Prostate gland (tissue), 2 donors: Measurements from ENCODE around the gene THBS2. TPM values are rescaled to one million over a fixed set of nuclear protein-coding genes. Genes with fewer than 3 reads are reported as not detected.

Source experiments
- DNase-seq: peaks from one replicate; pipeline ENCODE4 v3.0.0-alpha.2; 2019; ENCODE audit warnings: low spot score
- H3K27ac ChIP-seq, 2 donors: fragments of 200-600 bp; sonication (generic); 2 replicates each; pipeline ENCODE4 v1.5.1; 2017 to 2019
- H3K27me3 ChIP-seq: fragments of 200-600 bp; sonication (generic); replicated peaks from 2 replicates; pipeline ENCODE4 v1.5.1; 2019; ENCODE audit not compliant: insufficient read depth
- H3K36me3 ChIP-seq, 2 donors: fragments of 200-600 bp; sonication (generic); 1 replicate in 1 of 2; 2 replicates in 1 of 2; pipeline versions ENCODE4 v1.5.1 to v1.8.1; 2017 to 2019
- H3K4me1 ChIP-seq: fragments of 200-600 bp; sonication (generic); replicated peaks from 2 replicates; pipeline ENCODE4 v1.5.1; 2019
- H3K4me3 ChIP-seq, 2 donors: fragments of 200-600 bp; sonication (generic); 2 replicates each; pipeline ENCODE4 v1.5.1; 2017 to 2019
- H3K9me3 ChIP-seq: fragments of 200-600 bp; sonication (generic); 2 replicates; pipeline ENCODE4 v1.5.1; 2017
- POLR2A ChIP-seq: fragments of 450-650 bp; IDR thresholded peaks from one replicate; pipeline ENCODE4 v1.6.1; 2016; ENCODE audit warnings: antibody characterized with exemption, mild to moderate bottlenecking
- POLR2AphosphoS5 ChIP-seq: sonication (generic); formaldehyde crosslinking; IDR thresholded peaks from one replicate; pipeline ENCODE4 v1.6.1; 2017; ENCODE audit warnings: antibody characterized with exemption
- WGBS: methylation state at CpG from one replicate; pipeline ENCODE4 v1.1.5; 2018; 5-methylcytosine and 5-hydroxymethylcytosine counted together
- intact Hi-C: fragments of 100-400 bp; cut with DNase I; formaldehyde crosslinking; loops from one replicate; pipeline ENCODE4 v1.14.2; 2022
- total RNA-seq, 2 donors: library from RNA; depleted of rRNA; stranded (reverse); fragments of >200 nt; gene quantifications; one replicate each; pipeline ENCODE4 v1.1.0, GENCODE V29; 2016
- TF ChIP-seq, protein P1 (sequence below), 4 experiments: fragments of 200-600 bp in 2 of 4; fragments of 450-650 bp in 2 of 4; sonication (generic) in 2 of 4; IDR thresholded peaks; 1 replicate in 3 of 4; 2 replicates in 1 of 4; pipeline ENCODE4 v1.5.1; 2016 to 2019; ENCODE audit warnings: antibody characterized with exemption in 4 of 4, mild to moderate bottlenecking in 2 of 4, moderate library complexity in 2 of 4

THBS2 gene
- total RNA-seq, 2 donors from 2014 or later, result 3.3 to 10.9 TPM

DNA sequence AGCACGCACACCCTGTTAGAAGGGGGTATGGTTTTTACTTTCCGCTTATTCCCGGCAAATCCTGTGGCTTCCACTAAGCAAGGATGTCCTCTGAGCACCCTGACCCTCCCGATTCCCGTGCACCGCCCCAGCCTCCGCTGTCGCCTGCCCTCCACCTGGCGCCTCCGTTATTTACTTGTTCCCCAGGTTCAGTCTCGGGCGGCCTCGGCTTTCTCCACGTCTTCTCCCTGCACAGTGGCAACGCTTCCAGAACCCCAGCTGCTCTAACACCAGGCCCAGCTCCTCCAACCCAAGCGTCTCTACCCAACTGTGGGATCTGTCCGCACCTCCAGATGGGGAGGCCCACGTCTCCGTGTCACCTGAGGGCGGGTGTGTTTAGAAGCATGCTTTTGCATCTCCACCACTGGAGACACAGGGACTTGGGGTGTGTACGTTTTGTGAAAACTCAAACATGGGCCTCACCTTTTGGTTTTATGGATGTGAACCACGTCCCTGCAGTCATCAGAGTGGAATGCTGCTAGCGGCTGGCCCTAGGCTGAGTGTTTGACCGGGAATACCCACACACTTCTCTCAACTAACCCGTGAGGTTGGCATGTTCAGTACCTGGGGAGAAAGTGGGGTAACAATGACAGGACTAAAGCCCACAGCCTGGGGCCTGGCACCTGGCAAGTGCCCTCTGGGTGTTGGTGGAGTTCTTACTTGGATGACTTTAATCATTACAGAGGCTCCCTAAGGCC is 79.9 kb downstream of the THBS2 start:
- Histone ChIP-seq H3K27ac (no peak overlapping the region), H3K4me3 (no peak overlapping the region), H3K4me1 (no peaks in the 10 kb centered on the region), H3K27me3 (no peaks in the 10 kb centered on the region), H3K36me3 (no peaks in the 10 kb centered on the region), H3K9me3 (no peaks in the 10 kb centered on the region)
- intact Hi-C loops, result no loop called here
- TF ChIP-seq, protein P1, sequence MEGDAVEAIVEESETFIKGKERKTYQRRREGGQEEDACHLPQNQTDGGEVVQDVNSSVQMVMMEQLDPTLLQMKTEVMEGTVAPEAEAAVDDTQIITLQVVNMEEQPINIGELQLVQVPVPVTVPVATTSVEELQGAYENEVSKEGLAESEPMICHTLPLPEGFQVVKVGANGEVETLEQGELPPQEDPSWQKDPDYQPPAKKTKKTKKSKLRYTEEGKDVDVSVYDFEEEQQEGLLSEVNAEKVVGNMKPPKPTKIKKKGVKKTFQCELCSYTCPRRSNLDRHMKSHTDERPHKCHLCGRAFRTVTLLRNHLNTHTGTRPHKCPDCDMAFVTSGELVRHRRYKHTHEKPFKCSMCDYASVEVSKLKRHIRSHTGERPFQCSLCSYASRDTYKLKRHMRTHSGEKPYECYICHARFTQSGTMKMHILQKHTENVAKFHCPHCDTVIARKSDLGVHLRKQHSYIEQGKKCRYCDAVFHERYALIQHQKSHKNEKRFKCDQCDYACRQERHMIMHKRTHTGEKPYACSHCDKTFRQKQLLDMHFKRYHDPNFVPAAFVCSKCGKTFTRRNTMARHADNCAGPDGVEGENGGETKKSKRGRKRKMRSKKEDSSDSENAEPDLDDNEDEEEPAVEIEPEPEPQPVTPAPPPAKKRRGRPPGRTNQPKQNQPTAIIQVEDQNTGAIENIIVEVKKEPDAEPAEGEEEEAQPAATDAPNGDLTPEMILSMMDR (IDR thresholded peaks at IDR 0.05), result no peak
- no peak for TF ChIP-seq POLR2A
- TF ChIP-seq POLR2AphosphoS5, result no peak
- no peak for DNase-seq
- WGBS, result 91% methylated on average over 25 of the region's 25 CpGs

DNA sequence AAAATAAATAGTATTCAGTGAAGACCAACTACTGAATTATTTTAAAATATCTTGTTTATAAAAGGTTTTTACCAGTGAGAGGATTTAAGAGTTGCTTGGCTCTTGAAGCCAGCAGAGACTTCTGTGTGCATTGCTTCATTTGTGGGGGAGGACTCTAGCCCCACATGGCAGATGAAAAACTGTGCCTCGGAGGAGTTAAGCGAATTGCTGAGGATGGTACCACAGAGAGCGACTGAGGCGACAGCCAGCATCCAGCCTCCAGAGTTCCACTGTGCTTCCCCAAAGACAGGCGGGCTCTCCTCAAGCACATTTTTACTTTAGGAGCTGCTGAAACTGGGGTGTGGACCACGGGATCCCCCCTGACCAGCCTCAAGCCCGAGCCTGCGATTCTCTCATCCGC is 80.7 kb downstream of the THBS2 start:
- intact Hi-C loops, result no loop called here
- no peaks in the 10 kb centered on the region for H3K27me3 ChIP-seq
- H3K9me3 ChIP-seq, result no peaks in the 10 kb centered on the region
- TF ChIP-seq, protein P1 (IDR thresholded peaks at IDR 0.05), result no peak
- no peak for TF ChIP-seq POLR2A
- TF ChIP-seq POLR2AphosphoS5, result no peak
- H3K36me3 ChIP-seq, result no peaks in the 10 kb centered on the region
- no peak for DNase-seq
- no peak overlapping the region for H3K4me3 ChIP-seq
- no peaks in the 10 kb centered on the region for H3K4me1 ChIP-seq
- 89% methylated on average over 9 of the region's 9 CpGs for WGBS
- no peak overlapping the region for H3K27ac ChIP-seq

DNA sequence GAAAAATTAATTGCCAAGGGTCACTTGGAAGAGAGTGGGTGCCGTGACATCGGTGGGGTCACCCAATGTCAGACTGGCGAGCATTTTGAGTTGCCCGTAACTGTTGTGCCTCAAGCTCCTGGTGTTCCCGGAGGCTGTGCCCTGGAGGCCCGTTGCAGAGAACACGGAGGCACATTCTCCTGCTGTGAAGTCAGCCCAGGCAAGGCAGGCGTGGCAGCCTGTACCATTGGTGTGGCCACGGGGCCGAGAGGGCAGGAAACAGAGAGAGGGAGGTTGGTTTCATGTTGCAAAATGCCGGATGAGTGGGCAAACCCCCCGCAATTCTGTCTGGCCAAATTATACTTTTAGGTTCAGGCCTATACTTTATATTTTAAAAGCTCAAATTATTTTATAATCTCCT is 81.2 kb downstream of the THBS2 start:
- Histone ChIP-seq H3K27ac (no peak overlapping the region), H3K4me1 (no peaks in the 10 kb centered on the region), H3K36me3 (no peaks in the 10 kb centered on the region), H3K27me3 (no peaks in the 10 kb centered on the region), H3K4me3 (no peak overlapping the region), H3K9me3 (no peaks in the 10 kb centered on the region)
- TF ChIP-seq POLR2A (no peak), POLR2AphosphoS5 (no peak)
- TF ChIP-seq, protein P1 (IDR thresholded peaks at IDR 0.05), result no peak
- intact Hi-C loops, result no loop called here
- DNase-seq, result no peak
- WGBS, result 61% methylated on average over 12 of the region's 12 CpGs

DNA sequence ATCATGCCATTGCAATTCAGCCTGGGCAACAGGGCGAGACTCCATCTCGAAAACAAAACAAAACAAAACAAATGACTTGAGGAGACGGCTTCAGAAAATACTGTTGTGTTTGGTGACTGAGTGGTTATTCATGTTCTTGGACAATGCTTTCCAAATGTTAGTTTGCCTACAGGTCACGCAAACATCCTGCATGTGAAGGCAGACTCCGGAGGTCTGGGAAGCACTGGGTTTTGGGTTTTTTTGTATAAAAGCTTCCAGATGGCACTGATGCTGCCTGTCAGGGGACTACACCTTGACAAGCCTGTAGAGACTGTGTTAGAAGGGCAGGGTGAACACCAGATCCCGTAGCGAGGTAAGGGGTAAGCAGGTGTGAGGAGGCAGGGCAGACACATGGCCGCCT is 81.7 kb downstream of the THBS2 start:
- Histone ChIP-seq H3K27ac (no peak overlapping the region), H3K36me3 (no peaks in the 10 kb centered on the region), H3K9me3 (no peaks in the 10 kb centered on the region), H3K4me3 (no peak overlapping the region), H3K4me1 (no peaks in the 10 kb centered on the region), H3K27me3 (no peaks in the 10 kb centered on the region)
- WGBS, result 82% methylated on average over 8 of the region's 8 CpGs
- no peak for DNase-seq
- intact Hi-C loops, result no loop called here
- TF ChIP-seq POLR2A, result no peak
- TF ChIP-seq, protein P1 (IDR thresholded peaks at IDR 0.05), result no peak
- no peak for TF ChIP-seq POLR2AphosphoS5

DNA sequence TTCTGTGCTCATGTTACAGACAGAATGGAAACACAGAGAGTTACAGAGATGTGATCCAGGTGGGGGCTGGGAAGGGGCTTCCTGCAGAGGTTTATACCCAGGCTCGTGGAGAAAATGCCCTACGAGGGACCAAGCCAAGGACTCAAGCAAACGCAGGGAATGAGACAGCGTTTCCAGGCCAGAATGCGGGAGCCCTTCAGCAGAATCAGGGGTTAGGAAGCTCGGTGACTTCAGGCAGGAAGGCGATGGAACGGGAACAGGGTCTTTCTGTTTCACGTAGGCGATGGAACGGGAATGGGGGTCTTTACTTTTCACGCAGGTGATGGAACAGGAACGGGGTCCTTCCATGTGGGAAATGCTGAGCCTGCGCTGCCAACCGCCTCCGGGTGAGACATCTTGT is 82.6 kb downstream of the THBS2 start:
- no peak overlapping the region for H3K4me3 ChIP-seq
- DNase-seq, result no peak
- H3K9me3 ChIP-seq, result no peaks in the 10 kb centered on the region
- H3K36me3 ChIP-seq, result no peaks in the 10 kb centered on the region
- TF ChIP-seq, protein P1 (IDR thresholded peaks at IDR 0.05), result no peak
- TF ChIP-seq POLR2AphosphoS5, result no peak
- TF ChIP-seq POLR2A, result no peak
- H3K4me1 ChIP-seq, result no peaks in the 10 kb centered on the region
- no peak overlapping the region for H3K27ac ChIP-seq
- 91% methylated on average over 16 of the region's 16 CpGs for WGBS
- intact Hi-C loops, result no loop called here
- no peaks in the 10 kb centered on the region for H3K27me3 ChIP-seq
